ENCODE results near the gene FYB1.

Gene FYB1

DNA sequence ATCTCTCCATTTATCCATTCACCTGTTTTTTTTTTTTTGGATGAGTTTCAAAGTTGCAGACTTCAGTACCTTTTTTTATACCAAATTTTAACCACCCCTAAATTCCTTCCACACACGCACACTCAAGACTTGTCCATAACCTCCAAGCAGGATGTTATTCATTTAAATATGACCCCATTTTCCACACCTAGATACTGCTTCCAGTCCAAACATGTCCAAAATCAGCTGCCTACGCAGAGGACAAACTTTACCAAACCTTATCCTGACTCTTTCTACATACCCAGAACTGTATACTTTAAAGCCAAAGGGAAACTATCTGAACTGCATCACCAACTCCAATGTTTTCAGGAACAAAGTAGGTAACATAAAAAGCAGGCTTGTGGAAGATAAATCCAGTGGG, 36.0 kb upstream of the FYB1 start:
- no peak overlapping the region; the same call in 1 of the 2 replicates for H3K27ac ChIP-seq (replicated peaks)
- H3K27me3 ChIP-seq (ENCODE audit: insufficient read depth, poor library complexity, severe bottlenecking) = no peaks in the 10 kb centered on the region

DNA sequence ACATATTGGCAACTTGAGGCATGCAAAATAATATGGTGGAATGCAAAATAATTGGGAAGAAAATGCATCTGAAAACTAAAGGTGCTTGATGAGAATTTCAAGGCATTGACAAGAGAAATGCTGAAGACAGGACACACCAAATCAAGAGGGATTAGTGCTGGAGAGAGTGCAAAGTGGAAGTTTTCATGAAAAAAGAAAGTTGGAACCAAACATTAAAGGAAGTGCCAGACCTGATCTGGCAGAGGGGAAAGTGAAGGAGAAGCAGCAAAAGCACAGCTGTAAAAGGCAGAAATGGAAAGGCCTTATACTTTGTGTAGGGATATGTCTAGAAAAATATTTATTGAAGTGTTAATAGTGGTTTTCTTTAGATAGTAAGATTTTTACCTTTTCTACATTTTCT, 35.3 kb upstream of the FYB1 start:
- Histone ChIP-seq H3K4me3 (replicated peaks; ENCODE audit: insufficient read depth, low read length) (no peak overlapping the region), H3K27ac (replicated peaks) (no peak overlapping the region), H3K27me3 (ENCODE audit: insufficient read depth, poor library complexity, severe bottlenecking) (no peaks in the 10 kb centered on the region)
- DNase-seq (ENCODE audit: low read depth in 1 of 2, low spot score in 1 of 2) = no peak
- TF ChIP-seq POLR2AphosphoS5 (IDR thresholded peaks at IDR 0.05; ENCODE audit: low read depth) = no peak
- peak; percentile 41; the same call in 1 of the 2 replicates for TF ChIP-seq SPI1 (IDR thresholded peaks at IDR 0.05; ENCODE audit: borderline replicate concordance, low read depth)

More for the DNA sequence above, 36.0 kb upstream of the FYB1 start:
- H3K4me3 ChIP-seq (replicated peaks; ENCODE audit: insufficient read depth, low read length) = no peak overlapping the region
- no peak for DNase-seq (ENCODE audit: low read depth in 1 of 2, low spot score in 1 of 2)
- TF ChIP-seq SPI1 (IDR thresholded peaks at IDR 0.05; ENCODE audit: borderline replicate concordance, low read depth) (no peak), GABPA (IDR thresholded peaks at IDR 0.05; ENCODE audit: low read depth) (no peak), POLR2AphosphoS5 (IDR thresholded peaks at IDR 0.05; ENCODE audit: low read depth) (no peak)
- TF ChIP-seq, protein P1, sequence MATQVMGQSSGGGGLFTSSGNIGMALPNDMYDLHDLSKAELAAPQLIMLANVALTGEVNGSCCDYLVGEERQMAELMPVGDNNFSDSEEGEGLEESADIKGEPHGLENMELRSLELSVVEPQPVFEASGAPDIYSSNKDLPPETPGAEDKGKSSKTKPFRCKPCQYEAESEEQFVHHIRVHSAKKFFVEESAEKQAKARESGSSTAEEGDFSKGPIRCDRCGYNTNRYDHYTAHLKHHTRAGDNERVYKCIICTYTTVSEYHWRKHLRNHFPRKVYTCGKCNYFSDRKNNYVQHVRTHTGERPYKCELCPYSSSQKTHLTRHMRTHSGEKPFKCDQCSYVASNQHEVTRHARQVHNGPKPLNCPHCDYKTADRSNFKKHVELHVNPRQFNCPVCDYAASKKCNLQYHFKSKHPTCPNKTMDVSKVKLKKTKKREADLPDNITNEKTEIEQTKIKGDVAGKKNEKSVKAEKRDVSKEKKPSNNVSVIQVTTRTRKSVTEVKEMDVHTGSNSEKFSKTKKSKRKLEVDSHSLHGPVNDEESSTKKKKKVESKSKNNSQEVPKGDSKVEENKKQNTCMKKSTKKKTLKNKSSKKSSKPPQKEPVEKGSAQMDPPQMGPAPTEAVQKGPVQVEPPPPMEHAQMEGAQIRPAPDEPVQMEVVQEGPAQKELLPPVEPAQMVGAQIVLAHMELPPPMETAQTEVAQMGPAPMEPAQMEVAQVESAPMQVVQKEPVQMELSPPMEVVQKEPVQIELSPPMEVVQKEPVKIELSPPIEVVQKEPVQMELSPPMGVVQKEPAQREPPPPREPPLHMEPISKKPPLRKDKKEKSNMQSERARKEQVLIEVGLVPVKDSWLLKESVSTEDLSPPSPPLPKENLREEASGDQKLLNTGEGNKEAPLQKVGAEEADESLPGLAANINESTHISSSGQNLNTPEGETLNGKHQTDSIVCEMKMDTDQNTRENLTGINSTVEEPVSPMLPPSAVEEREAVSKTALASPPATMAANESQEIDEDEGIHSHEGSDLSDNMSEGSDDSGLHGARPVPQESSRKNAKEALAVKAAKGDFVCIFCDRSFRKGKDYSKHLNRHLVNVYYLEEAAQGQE (IDR thresholded peaks at IDR 0.05; ENCODE audit: insufficient replicate concordance, low read depth) = no peak
- TF ChIP-seq, protein P2, sequence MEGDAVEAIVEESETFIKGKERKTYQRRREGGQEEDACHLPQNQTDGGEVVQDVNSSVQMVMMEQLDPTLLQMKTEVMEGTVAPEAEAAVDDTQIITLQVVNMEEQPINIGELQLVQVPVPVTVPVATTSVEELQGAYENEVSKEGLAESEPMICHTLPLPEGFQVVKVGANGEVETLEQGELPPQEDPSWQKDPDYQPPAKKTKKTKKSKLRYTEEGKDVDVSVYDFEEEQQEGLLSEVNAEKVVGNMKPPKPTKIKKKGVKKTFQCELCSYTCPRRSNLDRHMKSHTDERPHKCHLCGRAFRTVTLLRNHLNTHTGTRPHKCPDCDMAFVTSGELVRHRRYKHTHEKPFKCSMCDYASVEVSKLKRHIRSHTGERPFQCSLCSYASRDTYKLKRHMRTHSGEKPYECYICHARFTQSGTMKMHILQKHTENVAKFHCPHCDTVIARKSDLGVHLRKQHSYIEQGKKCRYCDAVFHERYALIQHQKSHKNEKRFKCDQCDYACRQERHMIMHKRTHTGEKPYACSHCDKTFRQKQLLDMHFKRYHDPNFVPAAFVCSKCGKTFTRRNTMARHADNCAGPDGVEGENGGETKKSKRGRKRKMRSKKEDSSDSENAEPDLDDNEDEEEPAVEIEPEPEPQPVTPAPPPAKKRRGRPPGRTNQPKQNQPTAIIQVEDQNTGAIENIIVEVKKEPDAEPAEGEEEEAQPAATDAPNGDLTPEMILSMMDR (IDR thresholded peaks at IDR 0.05; ENCODE audit: insufficient read depth, low read length) = no peak

DNA sequence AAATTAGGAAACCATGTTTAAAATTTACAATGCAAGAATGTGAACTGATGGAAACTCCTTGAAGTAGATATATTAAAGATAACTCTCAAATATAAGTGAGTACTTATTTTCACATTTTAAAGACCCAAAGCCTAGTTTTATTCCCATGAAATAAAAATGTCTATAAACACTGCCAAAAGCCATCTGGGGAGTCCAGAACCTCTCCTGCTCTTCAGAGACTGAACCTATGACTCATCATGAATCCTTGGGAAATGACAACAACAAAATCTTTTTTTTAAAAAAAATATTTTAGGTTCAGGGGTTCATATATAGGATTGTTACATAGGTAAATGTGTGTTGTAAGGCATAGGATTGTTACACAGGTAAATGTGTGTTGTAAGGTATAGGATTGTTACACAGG, 33.8 kb upstream of the FYB1 start:
- no peak for DNase-seq (ENCODE audit: low read depth in 1 of 2, low spot score in 1 of 2)
- Histone ChIP-seq H3K27ac (replicated peaks) (no peak overlapping the region), H3K4me3 (replicated peaks; ENCODE audit: insufficient read depth, low read length) (no peak overlapping the region), H3K27me3 (ENCODE audit: insufficient read depth, poor library complexity, severe bottlenecking) (no peaks in the 10 kb centered on the region)
- TF ChIP-seq GABPA (IDR thresholded peaks at IDR 0.05; ENCODE audit: low read depth) (no peak), SPI1 (IDR thresholded peaks at IDR 0.05; ENCODE audit: borderline replicate concordance, low read depth) (no peak), POLR2AphosphoS5 (IDR thresholded peaks at IDR 0.05; ENCODE audit: low read depth) (no peak)
- TF ChIP-seq, protein P1 (IDR thresholded peaks at IDR 0.05; ENCODE audit: insufficient replicate concordance, low read depth) = no peak
- TF ChIP-seq, protein P2 (IDR thresholded peaks at IDR 0.05; ENCODE audit: insufficient read depth, low read length) = no peak

DNA sequence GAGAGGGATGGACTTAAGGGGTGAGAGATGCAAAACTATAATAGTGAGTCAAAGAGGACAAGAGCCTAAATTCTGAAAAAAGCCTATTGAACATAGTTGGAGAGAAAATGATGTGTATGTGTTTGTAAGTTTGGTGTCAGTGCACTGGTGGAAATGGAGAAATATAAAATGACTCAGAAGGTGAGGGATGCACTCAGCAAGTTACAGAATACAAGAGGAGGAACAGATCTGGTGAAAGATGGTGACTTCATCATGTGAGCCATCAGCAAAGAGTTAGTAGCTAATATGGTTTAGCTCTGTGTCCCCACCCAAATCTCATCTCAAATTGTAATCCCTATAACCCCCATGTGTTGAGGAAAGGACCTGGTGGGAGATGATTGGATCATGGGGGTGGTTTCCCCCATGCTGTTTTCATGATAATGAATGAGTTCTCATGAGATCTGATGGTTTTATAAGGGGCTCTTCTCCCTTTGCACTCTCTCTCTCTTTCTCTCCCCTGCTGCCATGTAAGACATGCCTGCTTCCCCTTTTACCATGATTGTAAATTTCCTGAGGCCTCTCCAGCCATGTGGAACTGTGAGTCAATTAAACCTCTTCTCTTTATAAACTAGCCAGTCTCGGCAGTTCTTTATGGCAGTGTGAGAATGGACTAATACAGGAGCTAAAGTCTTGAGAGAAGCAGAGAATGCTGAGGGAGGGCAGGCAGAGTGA, 30.4 kb upstream of the FYB1 start:
- no peak overlapping the region for H3K4me3 ChIP-seq (replicated peaks; ENCODE audit: insufficient read depth, low read length)
- DNase-seq (ENCODE audit: low read depth in 1 of 2, low spot score in 1 of 2) = no peak
- 0 out of 2 replicates have a peak overlapping the region, but pooled peaks have one; percentile 17 for H3K27ac ChIP-seq (replicated peaks)
- no peaks in the 10 kb centered on the region for H3K27me3 ChIP-seq (ENCODE audit: insufficient read depth, poor library complexity, severe bottlenecking)
- TF ChIP-seq, protein P1 (IDR thresholded peaks at IDR 0.05; ENCODE audit: insufficient replicate concordance, low read depth) = no peak
- TF ChIP-seq GABPA (IDR thresholded peaks at IDR 0.05; ENCODE audit: low read depth) (no peak), SPI1 (IDR thresholded peaks at IDR 0.05; ENCODE audit: borderline replicate concordance, low read depth) (peak; percentile 32; the same call in 1 of the 2 replicates), POLR2AphosphoS5 (IDR thresholded peaks at IDR 0.05; ENCODE audit: low read depth) (no peak)
- TF ChIP-seq, protein P2 (IDR thresholded peaks at IDR 0.05; ENCODE audit: insufficient read depth, low read length) = no peak

All from HL-60 (cell line).